ENCODE results near the gene HOXB8.

Gene HOXB8

GRCh38 chr17:48639136-48639535 is 24.0 kb upstream of the HOXB8 start:
- TF ChIP-seq ELF4 (IDR thresholded peaks at IDR 0.05), result no peak
- TF ChIP-seq FOXA1 (IDR thresholded peaks at IDR 0.05), result no peak
- TF ChIP-seq SP1 (IDR thresholded peaks at IDR 0.05), result no peak
- TF ChIP-seq CTBP1 (IDR thresholded peaks at IDR 0.05; ENCODE audit: borderline replicate concordance), result no peak
- POLR2A ChIA-PET, result interaction anchor here (2.3 kb wide), 1 partner anchor 13 kb away, joined by 17 read pairs; the partner anchor contains the start of gene HOXB9
- no peak for DNase-seq (ENCODE audit: extremely low spot score)
- CTCF ChIA-PET, result no interaction called here

- no peak for DNase-seq (ENCODE audit: extremely low spot score)
- TF ChIP-seq SUZ12 (IDR thresholded peaks at IDR 0.05) (no peak), ARNT (IDR thresholded peaks at IDR 0.05) (no peak), L3MBTL2 (conservative IDR thresholded peaks at IDR 0.05) (no peak), FOXM1 (IDR thresholded peaks at IDR 0.05; ENCODE audit: borderline replicate concordance) (no peak), TARDBP (IDR thresholded peaks at IDR 0.05) (no peak)
- ChIA-PET POLR2A (interaction anchor here (0.7 to 1.9 kb wide), 3 partner anchors 8 to 22 kb away, joined by 3 to 23 read pairs (median 3); partner anchors contain the start of genes HOXB8 and HOXB9), CTCF (interaction anchor here (0.7 to 2.9 kb wide), 9 partner anchors 7 to 49 kb away, joined by 3 to 23 read pairs (median 6); partner anchors contain the start of gene HOXB9)
Observed at GRCh38 chr17:48637323-48638260, 22.5 kb upstream of the HOXB8 start.

- peak; percentile 78 for DNase-seq (ENCODE audit: extremely low spot score)
- CTCF ChIA-PET, result interaction anchor here (0.5 to 2.9 kb wide), 15 partner anchors 8 to 303 kb away, joined by 3 to 23 read pairs (median 6); partner anchors contain the start of gene HOXB9
- TF ChIP-seq LEF1 (IDR thresholded peaks at IDR 0.05; ENCODE audit: borderline replicate concordance) (no peak), ELF4 (IDR thresholded peaks at IDR 0.05) (no peak), CTBP1 (IDR thresholded peaks at IDR 0.05; ENCODE audit: borderline replicate concordance) (no peak), ARNT (IDR thresholded peaks at IDR 0.05) (no peak), ZNF384 (IDR thresholded peaks at IDR 0.05) (peak; percentile 92), BHLHE40 (IDR thresholded peaks at IDR 0.05; ENCODE audit: borderline replicate concordance) (no peak), TARDBP (IDR thresholded peaks at IDR 0.05) (no peak), PKNOX1 (IDR thresholded peaks at IDR 0.05) (no peak), FOXM1 (IDR thresholded peaks at IDR 0.05; ENCODE audit: borderline replicate concordance) (no peak)
- POLR2A ChIA-PET, result interaction anchor here (1.3 to 1.9 kb wide), 3 partner anchors 10 to 21 kb away, joined by 3 to 23 read pairs (median 4); partner anchors contain the start of genes HOXB8 and HOXB9
Observed at GRCh38 chr17:48636177-48637018, 21.3 kb upstream of the HOXB8 start.

GRCh38 chr17:48634493-48635208 is 19.6 kb upstream of the HOXB8 start:
- ChIA-PET CTCF (no interaction called here), POLR2A (no interaction called here)
- DNase-seq (ENCODE audit: extremely low spot score), result no peak
- no peak for TF ChIP-seq L3MBTL2 (conservative IDR thresholded peaks at IDR 0.05)
- TF ChIP-seq FOXA1 (IDR thresholded peaks at IDR 0.05), result no peak
- TF ChIP-seq ZNF384 (IDR thresholded peaks at IDR 0.05), result no peak
- no peak for TF ChIP-seq FOXM1 (IDR thresholded peaks at IDR 0.05; ENCODE audit: borderline replicate concordance)
- TF ChIP-seq TARDBP (IDR thresholded peaks at IDR 0.05), result no peak
- TF ChIP-seq ARNT (IDR thresholded peaks at IDR 0.05), result no peak
- TF ChIP-seq CTBP1 (IDR thresholded peaks at IDR 0.05; ENCODE audit: borderline replicate concordance), result no peak
- no peak for TF ChIP-seq ELF4 (IDR thresholded peaks at IDR 0.05)
- TF ChIP-seq SP1 (IDR thresholded peaks at IDR 0.05), result no peak
- TF ChIP-seq NFRKB (IDR thresholded peaks at IDR 0.05), result no peak
- TF ChIP-seq SUZ12 (IDR thresholded peaks at IDR 0.05), result no peak
- no peak for TF ChIP-seq PKNOX1 (IDR thresholded peaks at IDR 0.05)
- TF ChIP-seq BHLHE40 (IDR thresholded peaks at IDR 0.05; ENCODE audit: borderline replicate concordance), result no peak
- TF ChIP-seq LEF1 (IDR thresholded peaks at IDR 0.05; ENCODE audit: borderline replicate concordance), result no peak
- TF ChIP-seq HDGF (IDR thresholded peaks at IDR 0.05; ENCODE audit: borderline replicate concordance), result no peak
- no peak for TF ChIP-seq FOXK2 (IDR thresholded peaks at IDR 0.05)

- TF ChIP-seq CTBP1 (IDR thresholded peaks at IDR 0.05; ENCODE audit: borderline replicate concordance), result no peak
- TF ChIP-seq FOXM1 (IDR thresholded peaks at IDR 0.05; ENCODE audit: borderline replicate concordance), result no peak
- TF ChIP-seq BHLHE40 (IDR thresholded peaks at IDR 0.05; ENCODE audit: borderline replicate concordance), result no peak
- no peak for TF ChIP-seq FOXK2 (IDR thresholded peaks at IDR 0.05)
- no peak for TF ChIP-seq SUZ12 (IDR thresholded peaks at IDR 0.05)
- TF ChIP-seq HDGF (IDR thresholded peaks at IDR 0.05; ENCODE audit: borderline replicate concordance), result no peak
- TF ChIP-seq SP1 (IDR thresholded peaks at IDR 0.05), result no peak
- TF ChIP-seq PKNOX1 (IDR thresholded peaks at IDR 0.05), result no peak
- TF ChIP-seq TARDBP (IDR thresholded peaks at IDR 0.05), result no peak
- no peak for TF ChIP-seq L3MBTL2 (conservative IDR thresholded peaks at IDR 0.05)
- no peak for TF ChIP-seq LEF1 (IDR thresholded peaks at IDR 0.05; ENCODE audit: borderline replicate concordance)
- no peak for TF ChIP-seq ARNT (IDR thresholded peaks at IDR 0.05)
- no peak for TF ChIP-seq NFRKB (IDR thresholded peaks at IDR 0.05)
- no peak for TF ChIP-seq ZNF384 (IDR thresholded peaks at IDR 0.05)
- POLR2A ChIA-PET, result interaction anchor here (1.3 to 1.4 kb wide), 2 partner anchors 12 kb away, joined by 6 to 7 read pairs; no protein-coding TSS in a partner anchor
- no peak for DNase-seq (ENCODE audit: extremely low spot score)
- CTCF ChIA-PET, result interaction anchor here (1.6 kb wide), 1 partner anchor 46 kb away, joined by 4 read pairs; no protein-coding TSS in a partner anchor
Observed at GRCh38 chr17:48633266-48633677, 18.2 kb upstream of the HOXB8 start.
